ENCODE results near the gene DUSP23.

DNA sequence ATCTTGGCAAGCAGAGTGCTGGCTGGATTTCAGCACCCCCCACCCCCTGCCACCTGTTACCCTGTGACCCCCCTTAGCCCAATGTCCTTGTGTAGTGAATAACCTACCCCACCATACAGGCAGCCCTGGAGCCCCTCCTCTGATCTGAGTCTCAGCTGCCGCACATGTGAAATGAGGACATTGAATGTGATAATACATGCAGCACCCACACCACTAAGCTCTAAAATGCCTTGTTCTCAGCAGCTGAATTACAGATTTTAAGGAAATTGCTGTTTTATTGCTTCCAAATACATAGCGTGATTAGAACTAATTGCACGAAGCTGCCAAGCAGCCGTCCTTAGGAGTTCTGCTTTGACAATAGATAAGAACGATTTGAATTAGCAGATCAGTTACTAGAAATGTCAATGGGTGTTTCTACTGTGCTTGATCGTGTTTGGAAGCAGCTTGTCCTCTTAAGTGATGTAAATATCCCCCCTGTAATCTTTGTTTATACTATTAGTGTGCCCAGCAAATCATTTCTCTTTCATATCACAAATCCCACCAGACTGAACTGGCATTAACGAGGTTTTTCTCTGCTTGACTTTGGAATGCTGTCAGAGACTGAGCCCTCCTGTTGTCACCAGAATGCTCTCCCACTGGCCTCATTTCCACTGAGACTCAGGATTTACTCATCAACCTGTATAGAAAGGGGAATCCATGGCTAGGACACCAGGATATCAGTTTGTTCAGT, 50.8 kb downstream of the DUSP23 start:
- TF ChIP-seq, protein P1, sequence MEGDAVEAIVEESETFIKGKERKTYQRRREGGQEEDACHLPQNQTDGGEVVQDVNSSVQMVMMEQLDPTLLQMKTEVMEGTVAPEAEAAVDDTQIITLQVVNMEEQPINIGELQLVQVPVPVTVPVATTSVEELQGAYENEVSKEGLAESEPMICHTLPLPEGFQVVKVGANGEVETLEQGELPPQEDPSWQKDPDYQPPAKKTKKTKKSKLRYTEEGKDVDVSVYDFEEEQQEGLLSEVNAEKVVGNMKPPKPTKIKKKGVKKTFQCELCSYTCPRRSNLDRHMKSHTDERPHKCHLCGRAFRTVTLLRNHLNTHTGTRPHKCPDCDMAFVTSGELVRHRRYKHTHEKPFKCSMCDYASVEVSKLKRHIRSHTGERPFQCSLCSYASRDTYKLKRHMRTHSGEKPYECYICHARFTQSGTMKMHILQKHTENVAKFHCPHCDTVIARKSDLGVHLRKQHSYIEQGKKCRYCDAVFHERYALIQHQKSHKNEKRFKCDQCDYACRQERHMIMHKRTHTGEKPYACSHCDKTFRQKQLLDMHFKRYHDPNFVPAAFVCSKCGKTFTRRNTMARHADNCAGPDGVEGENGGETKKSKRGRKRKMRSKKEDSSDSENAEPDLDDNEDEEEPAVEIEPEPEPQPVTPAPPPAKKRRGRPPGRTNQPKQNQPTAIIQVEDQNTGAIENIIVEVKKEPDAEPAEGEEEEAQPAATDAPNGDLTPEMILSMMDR (IDR thresholded peaks at IDR 0.05; ENCODE audit: low read length): no peak
- no peak for TF ChIP-seq EZH2 (IDR thresholded peaks at IDR 0.05; ENCODE audit: borderline replicate concordance, low read length)

All from OCI-LY1 (cell line).